PC-3 (cell line): ENCODE data around the gene HBG2. TPM values are rescaled to one million over a fixed set of nuclear protein-coding genes. Genes with fewer than 3 reads are reported as not detected.

Source experiments
- ATAC-seq: fragments of 200-7000 bp; cut with Tn5 transposase; 2 replicates; pipeline ENCODE4 v1.9.1; 2020; ENCODE audit warnings: mild to moderate bottlenecking, moderate library complexity
- BruUV-seq: library from RNA; stranded (reverse); fragments of 400-500 nt; replicated peaks from 2 replicates; lab custom pipeline; 2021; lab: Mats Ljungman, UMichigan
- CTCF ChIA-PET: fragments of 300-600 bp; sonication (Branson Sonifier 250); formaldehyde crosslinking; loops from one replicate; lab custom pipeline; 2022; ENCODE audit warnings: antibody characterized with exemption; lab: Charles Lee
- POLR2A ChIA-PET: fragments of 300-600 bp; sonication (Branson Sonifier 250); formaldehyde crosslinking; loops from one replicate; lab custom pipeline; 2022; ENCODE audit warnings: antibody characterized with exemption; ENCODE audit not compliant: unreplicated experiment; lab: Charles Lee
- DNase-seq: peaks from one replicate; pipeline ENCODE4 v3.0.0-alpha.2; 2015
- H2AFZ ChIP-seq: fragments of 300-600 bp; sonication (generic); 2 replicates; pipeline ENCODE4 v1.6.0; 2016; ENCODE audit warnings: antibody characterized with exemption, low read length
- H3F3A ChIP-seq: fragments of 300-600 bp; sonication (generic); one replicate; pipeline ENCODE4 v1.6.0; 2017; ENCODE audit warnings: antibody characterized with exemption, low read length, control low read depth, mild to moderate bottlenecking; ENCODE audit not compliant: unreplicated experiment
- H3K27ac ChIP-seq: fragments of 300-600 bp; sonication (generic); 2 replicates; pipeline ENCODE4 v1.5.1; 2016; ENCODE audit warnings: mild to moderate bottlenecking, low read length
- H3K27me3 ChIP-seq: fragments of 300-600 bp; sonication (generic); 2 replicates; pipeline ENCODE4 v1.6.1; 2016; ENCODE audit warnings: low read length, mixed read lengths
- H3K36me3 ChIP-seq: fragments of 300-600 bp; sonication (generic); 2 replicates; pipeline ENCODE4 v1.6.1; 2016; ENCODE audit warnings: low read depth, mixed run types, low read length, mixed read lengths
- H3K4me1 ChIP-seq: fragments of 300-600 bp; sonication (generic); 2 replicates; pipeline ENCODE4 v1.5.1; 2016; ENCODE audit warnings: low read length; ENCODE audit not compliant: insufficient read depth
- H3K4me2 ChIP-seq: fragments of 300-600 bp; sonication (generic); 2 replicates; pipeline ENCODE4 v1.6.0; 2016; ENCODE audit warnings: low read length
- H3K4me3 ChIP-seq: fragments of 300-600 bp; sonication (generic); 2 replicates; pipeline ENCODE4 v1.5.1; 2016; ENCODE audit warnings: mild to moderate bottlenecking, low read length, mixed read lengths
- H3K79me2 ChIP-seq: fragments of 300-600 bp; sonication (generic); 2 replicates; pipeline ENCODE4 v1.6.1; 2017; ENCODE audit warnings: low read length, mixed read lengths
- H3K9ac ChIP-seq: fragments of 300-600 bp; sonication (generic); 2 replicates; pipeline ENCODE4 v1.6.0; 2016; ENCODE audit warnings: mild to moderate bottlenecking, low read length
- H3K9me2 ChIP-seq: fragments of 300-600 bp; sonication (generic); replicated peaks from 2 replicates; pipeline ENCODE4 v1.6.1; 2016; ENCODE audit warnings: mixed run types, low read length, mixed read lengths
- H3K9me3 ChIP-seq: fragments of 300-600 bp; sonication (generic); 2 replicates; pipeline ENCODE4 v1.6.1; 2016; ENCODE audit warnings: low read length, mixed read lengths
- H4K20me1 ChIP-seq: fragments of 300-600 bp; sonication (generic); 2 replicates; pipeline ENCODE4 v1.6.1; 2016; ENCODE audit warnings: low read length, mixed read lengths
- EZH2 ChIP-seq: fragments of 300-600 bp; sonication (generic); IDR thresholded peaks from one replicate; pipeline ENCODE4 v1.6.1; 2017; ENCODE audit warnings: antibody characterized with exemption, mild to moderate bottlenecking, low read length; ENCODE audit not compliant: unreplicated experiment
- EZH2phosphoT487 ChIP-seq: fragments of 300-600 bp; sonication (generic); IDR thresholded peaks from 2 replicates; pipeline ENCODE4 v1.6.1; 2018; ENCODE audit warnings: mild to moderate bottlenecking, antibody characterized with exemption, low read length, borderline replicate concordance
- intact Hi-C: fragments of 100-400 bp; cut with micrococcal nuclease; formaldehyde crosslinking; loops from 2 replicates; pipeline ENCODE4 v1.9.0; 2023
- total RNA-seq: library from RNA; depleted of rRNA; stranded (reverse); fragments of >200 nt; gene quantifications from 2 replicates; pipeline ENCODE4 v1.2.3, GENCODE V29; 2014
- TF ChIP-seq, protein P1 (sequence below): fragments of 300-600 bp; sonication (generic); conservative IDR thresholded peaks from 2 replicates; pipeline ENCODE4 v1.5.1; 2017; ENCODE audit warnings: antibody characterized with exemption, low read depth, mild to moderate bottlenecking, low read length

The HBG2 gene
- total RNA-seq, 1 experiment from 2014 or later = not detected

DNA sequence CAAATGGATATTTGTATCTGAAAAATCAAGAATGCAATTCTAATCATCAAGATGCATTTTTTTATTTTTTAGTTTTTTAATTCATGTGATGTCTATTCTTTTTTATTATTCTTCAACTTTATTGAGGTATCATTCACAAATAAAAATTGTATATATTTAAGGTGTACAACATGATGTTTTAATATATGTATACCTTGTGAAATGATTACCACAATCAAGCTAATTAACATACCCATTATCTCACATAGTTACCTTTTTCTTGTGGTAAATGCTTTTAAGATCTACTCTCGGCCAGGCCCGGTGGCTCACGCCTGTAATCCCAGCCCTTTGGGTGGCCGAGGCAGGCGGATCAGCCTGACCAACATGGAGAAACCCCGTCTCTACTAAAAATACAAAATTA lies 31.4 kb downstream of the HBG2 start:
- no peak overlapping the region for H3K9ac ChIP-seq
- no peak for DNase-seq
- BruUV-seq = no TSS peak
- no peaks in the 10 kb centered on the region for H3F3A ChIP-seq
- H3K27ac ChIP-seq = no peak overlapping the region
- H4K20me1 ChIP-seq = no peaks in the 10 kb centered on the region
- H3K9me2 ChIP-seq = no peaks in the 10 kb centered on the region
- H3K79me2 ChIP-seq = no peaks in the 10 kb centered on the region
- intact Hi-C loops = no loop called here
- no peak for ATAC-seq
- TF ChIP-seq EZH2phosphoT487 (no peak), EZH2 (no peak)
- TF ChIP-seq, protein P1, sequence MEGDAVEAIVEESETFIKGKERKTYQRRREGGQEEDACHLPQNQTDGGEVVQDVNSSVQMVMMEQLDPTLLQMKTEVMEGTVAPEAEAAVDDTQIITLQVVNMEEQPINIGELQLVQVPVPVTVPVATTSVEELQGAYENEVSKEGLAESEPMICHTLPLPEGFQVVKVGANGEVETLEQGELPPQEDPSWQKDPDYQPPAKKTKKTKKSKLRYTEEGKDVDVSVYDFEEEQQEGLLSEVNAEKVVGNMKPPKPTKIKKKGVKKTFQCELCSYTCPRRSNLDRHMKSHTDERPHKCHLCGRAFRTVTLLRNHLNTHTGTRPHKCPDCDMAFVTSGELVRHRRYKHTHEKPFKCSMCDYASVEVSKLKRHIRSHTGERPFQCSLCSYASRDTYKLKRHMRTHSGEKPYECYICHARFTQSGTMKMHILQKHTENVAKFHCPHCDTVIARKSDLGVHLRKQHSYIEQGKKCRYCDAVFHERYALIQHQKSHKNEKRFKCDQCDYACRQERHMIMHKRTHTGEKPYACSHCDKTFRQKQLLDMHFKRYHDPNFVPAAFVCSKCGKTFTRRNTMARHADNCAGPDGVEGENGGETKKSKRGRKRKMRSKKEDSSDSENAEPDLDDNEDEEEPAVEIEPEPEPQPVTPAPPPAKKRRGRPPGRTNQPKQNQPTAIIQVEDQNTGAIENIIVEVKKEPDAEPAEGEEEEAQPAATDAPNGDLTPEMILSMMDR = no peak
- no peak overlapping the region for H3K4me3 ChIP-seq
- no peaks in the 10 kb centered on the region for H3K9me3 ChIP-seq
- no peaks in the 10 kb centered on the region for H3K36me3 ChIP-seq
- no peak overlapping the region for H2AFZ ChIP-seq
- H3K4me2 ChIP-seq = no peak overlapping the region
- ChIA-PET CTCF (no interaction called here), POLR2A (no interaction called here)
- H3K27me3 ChIP-seq = no peaks in the 10 kb centered on the region
- no peaks in the 10 kb centered on the region for H3K4me1 ChIP-seq

GRCh38 chr11:5210376-5210885 lies 44.1 kb downstream of the HBG2 start:
- H3K27me3 ChIP-seq = no peaks in the 10 kb centered on the region
- H3K4me2 ChIP-seq = no peak overlapping the region
- no peaks in the 10 kb centered on the region for H3K9me2 ChIP-seq
- intact Hi-C loops = no loop called here
- CTCF ChIA-PET = no interaction called here
- H3K27ac ChIP-seq = no peak overlapping the region
- POLR2A ChIA-PET = no interaction called here
- BruUV-seq = no TSS peak
- ATAC-seq (no peak), DNase-seq (no peak)
- H2AFZ ChIP-seq = no peak overlapping the region
- no peaks in the 10 kb centered on the region for H3K9me3 ChIP-seq
- H3K9ac ChIP-seq = no peak overlapping the region
- H3K79me2 ChIP-seq = no peaks in the 10 kb centered on the region
- no peaks in the 10 kb centered on the region for H4K20me1 ChIP-seq
- TF ChIP-seq, protein P1 = no peak
- H3F3A ChIP-seq = no peaks in the 10 kb centered on the region
- no peaks in the 10 kb centered on the region for H3K36me3 ChIP-seq
- H3K4me3 ChIP-seq = no peak overlapping the region
- no peaks in the 10 kb centered on the region for H3K4me1 ChIP-seq

GRCh38 chr11:5204787-5205186 lies 49.8 kb downstream of the HBG2 start:
- ATAC-seq (peak; percentile 82), DNase-seq (peak; percentile 59)
- BruUV-seq = no TSS peak
- ChIA-PET POLR2A (no interaction called here), CTCF (no interaction called here)
- H4K20me1 ChIP-seq = no peaks in the 10 kb centered on the region
- H3K9ac ChIP-seq = no peak overlapping the region
- H3K4me1 ChIP-seq = no peaks in the 10 kb centered on the region
- no peaks in the 10 kb centered on the region for H3K27me3 ChIP-seq
- H3K4me3 ChIP-seq = no peak overlapping the region
- H3K36me3 ChIP-seq = no peaks in the 10 kb centered on the region
- H3K9me3 ChIP-seq = no peaks in the 10 kb centered on the region
- intact Hi-C loops = loop anchor here (1.0 to 10.0 kb wide), 3 partner anchors 87 to 600 kb away; partner anchors contain the start of gene OR52N2
- no peak overlapping the region for H3K4me2 ChIP-seq
- no peaks in the 10 kb centered on the region for H3F3A ChIP-seq
- no peaks in the 10 kb centered on the region for H3K9me2 ChIP-seq
- no peaks in the 10 kb centered on the region for H3K79me2 ChIP-seq
- no peak overlapping the region for H3K27ac ChIP-seq
- TF ChIP-seq, protein P1 = peak; percentile 62
- TF ChIP-seq EZH2 = no peak
- TF ChIP-seq EZH2phosphoT487 = no peak
- no peak overlapping the region for H2AFZ ChIP-seq
